Measurements from ENCODE around the gene CREB5. TPM values are rescaled to one million over a fixed set of nuclear protein-coding genes. Genes with fewer than 3 reads are reported as not detected.

Gene CREB5
- total and polyA plus RNA-seq, 2 experiments from 2014 or later: 2.4 to 4.4 TPM

GRCh38 chr7:28872226-28872625 lies 459.9 kb downstream of the CREB5 start (continued):
- TF ChIP-seq ETS1 (IDR thresholded peaks at IDR 0.05) (no peak), STAT1 (IDR thresholded peaks at IDR 0.05; ENCODE audit: unreplicated experiment) (no peak), EZH2phosphoT487 (IDR thresholded peaks at IDR 0.05; ENCODE audit: unreplicated experiment) (no peak), CREB1 (CRISPR knock-in tag; IDR thresholded peaks at IDR 0.05; ENCODE audit: low read depth) (no peak), NANOG (IDR thresholded peaks at IDR 0.05; ENCODE audit: borderline replicate concordance) (no peak), ZNF462 (CRISPR knock-in tag; IDR thresholded peaks at IDR 0.05) (no peak)

GRCh38 chr7:28873365-28873764 lies 461.0 kb downstream of the CREB5 start:
- no peak overlapping the region for H3K27ac Mint-ChIP-seq
- H2AFZ ChIP-seq: no peak overlapping the region
- no peak overlapping the region for H3K4me3 Mint-ChIP-seq
- H3K79me2 ChIP-seq (replicated peaks; ENCODE audit: insufficient read depth): no peaks in the 10 kb centered on the region
- DNase-seq (ENCODE audit: low spot score) (no peak), ATAC-seq (no peak)
- H3K9me2 ChIP-seq (ENCODE audit: insufficient read depth): no peaks in the 10 kb centered on the region
- H3F3A ChIP-seq (replicated peaks; ENCODE audit: low read depth): no peaks in the 10 kb centered on the region
- H3K4me3 ChIP-seq: no peak overlapping the region
- peaks cover 4% of the 10 kb centered on the region for H3K27me3 Mint-ChIP-seq (ENCODE audit: insufficient read depth, low read depth, poor library complexity)
- no peaks in the 10 kb centered on the region for H3K4me1 ChIP-seq (ENCODE audit: insufficient read depth)
- no peaks in the 10 kb centered on the region for H3K27me3 ChIP-seq (ENCODE audit: insufficient read depth)
- H3K4me1 Mint-ChIP-seq: peaks cover 7% of the 10 kb centered on the region
- H3K36me3 ChIP-seq (ENCODE audit: insufficient read depth): no peaks in the 10 kb centered on the region
- H4K20me1 ChIP-seq (replicated peaks; ENCODE audit: insufficient read depth): no peaks in the 10 kb centered on the region
- no peak overlapping the region for H3K27ac ChIP-seq (ENCODE audit: low read depth)
- no peaks in the 10 kb centered on the region for H3K9me3 Mint-ChIP-seq
- H3K4me2 ChIP-seq: no peak overlapping the region
- no peaks in the 10 kb centered on the region for H3K36me3 Mint-ChIP-seq (ENCODE audit: low read depth)
- no peak for TF ChIP-seq CTCF (conservative IDR thresholded peaks at IDR 0.05; ENCODE audit: low read depth in 2 of 2)
- TF ChIP-seq JUNB (IDR thresholded peaks at IDR 0.05; ENCODE audit: unreplicated experiment): no peak
